Vagina (tissue), 2 donors: ENCODE measurements around the gene SPATA46.

ENCODE experiments used
- CTCF ChIP-seq, 3 experiments: fragments of 450-650 bp in 2 of 3; fragments of 200-600 bp in 1 of 3; sonication (generic) in 1 of 3; IDR thresholded peaks; one replicate each; pipeline ENCODE4 v1.5.1; 2017 to 2019; ENCODE audit warnings: antibody characterized with exemption in 3 of 3, mild to moderate bottlenecking in 2 of 3, moderate library complexity in 2 of 3
- POLR2A ChIP-seq, 2 donors: fragments of 450-650 bp; IDR thresholded peaks; one replicate each; pipeline ENCODE4 v1.6.1; 2017; ENCODE audit warnings: antibody characterized with exemption in 2 of 2, mild to moderate bottlenecking in 2 of 2, moderate library complexity in 2 of 2

DNA sequence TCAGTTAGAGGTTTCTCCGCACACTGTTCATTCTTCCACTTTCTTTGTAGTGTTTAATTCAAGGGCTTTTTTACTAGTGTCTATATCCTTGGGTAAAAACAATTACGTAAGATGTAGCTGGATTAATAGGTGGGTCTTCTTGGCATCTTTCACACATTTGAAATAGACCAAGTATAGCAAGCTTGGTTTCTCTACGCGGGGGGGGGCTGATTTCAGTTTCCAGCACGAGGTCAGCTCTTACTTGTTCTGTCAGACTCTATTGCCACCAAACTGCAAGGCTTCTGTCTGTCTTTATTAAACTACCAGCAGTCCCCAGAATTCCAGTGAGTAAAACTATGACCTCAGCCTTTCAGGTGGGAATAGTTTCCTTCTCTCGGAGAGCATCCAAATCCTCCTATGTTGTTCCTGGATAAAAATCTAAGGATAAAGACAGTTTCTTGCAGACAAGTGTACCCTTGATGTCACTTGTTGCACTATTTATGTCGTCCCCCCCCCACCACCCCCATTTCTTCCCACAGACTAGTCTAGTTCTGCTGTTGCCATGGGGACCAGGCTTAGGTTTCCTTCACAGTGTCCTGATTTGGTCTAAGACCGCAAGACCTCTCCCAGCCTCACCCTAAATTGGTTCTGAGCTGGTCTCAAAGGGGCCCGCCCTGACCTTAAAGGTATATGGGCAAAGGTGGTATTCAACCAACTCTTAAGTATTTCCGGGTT is 17.0 kb downstream of the SPATA46 start:
- TF ChIP-seq CTCF (IDR thresholded peaks at IDR 0.05), result no peak
- no peak for TF ChIP-seq POLR2A (IDR thresholded peaks at IDR 0.05)
